ENCODE results near the gene CDH13. TPM values are rescaled to one million over a fixed set of nuclear protein-coding genes. Genes with fewer than 3 reads are reported as not detected.

Gene CDH13
- total and polyA plus RNA-seq, 2 experiments from 2014 or later: 1.6 to 4.4 TPM

- TF ChIP-seq ZNF462 (CRISPR knock-in tag; IDR thresholded peaks at IDR 0.05) (no peak), CTCF (conservative IDR thresholded peaks at IDR 0.05; ENCODE audit: low read depth in 2 of 2) (no peak), REST (IDR thresholded peaks at IDR 0.05; ENCODE audit: unreplicated experiment) (no peak)
Measured at GRCh38 chr16:83136924-83137323, 510.2 kb downstream of the CDH13 start (continued).

Measured in GM23338 (cell line).